GM19452 (cell line): ENCODE results near the gene ZNF529.

ENCODE experiments used
- ATAC-seq: cut with Tn5 transposase; IDR thresholded peaks from one replicate; pipeline ENCODE4 v1.9.1; 2021; ENCODE audit not compliant: unreplicated experiment

The ZNF529 gene

GRCh38 chr19:36514012-36514612 lies 59.0 kb downstream of the ZNF529 start:
- no peak for ATAC-seq

DNA sequence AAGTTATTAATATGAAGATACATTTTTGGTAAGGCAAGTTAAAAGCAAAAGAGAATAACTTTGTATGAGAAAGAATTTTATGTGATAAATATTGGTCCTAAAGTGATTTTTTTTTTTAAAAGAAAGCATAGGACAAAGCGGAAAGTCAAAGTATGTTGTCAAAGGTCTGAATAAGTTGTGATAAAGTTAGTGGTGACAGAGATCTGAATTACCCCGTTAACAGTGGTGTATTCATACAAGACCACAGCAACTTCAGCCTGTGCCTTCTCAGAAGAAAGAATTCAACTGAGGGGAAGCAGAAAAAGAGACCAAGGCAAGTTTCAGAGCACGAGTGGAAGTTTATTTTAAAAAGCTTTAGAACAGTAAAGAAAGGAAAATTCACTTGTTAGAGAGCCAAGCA lies 64.8 kb downstream of the ZNF529 start:
- ATAC-seq, result no peak

GRCh38 chr19:36501973-36502372 lies 71.1 kb downstream of the ZNF529 start:
- ATAC-seq, result no peak

- ATAC-seq, result no peak
Measured at GRCh38 chr19:36497001-36497400, 76.1 kb downstream of the ZNF529 start.
